T47D (cell line): ENCODE data around the gene NEGR1.

Experiments used
- DNase-seq, 2 experiments: peaks; one replicate each; pipeline versions ENCODE4 v3.0.0 to v3.0.0-alpha.2; 2011 to 2012; ENCODE audit warnings: low read depth in 1 of 2, low spot score in 1 of 2
- JUND ChIP-seq: IDR thresholded peaks from 2 replicates; pipeline ENCODE4 v1.6.1; 2012; ENCODE audit warnings: low read depth
- in situ Hi-C: cut with HindIII; loops from 2 replicates; pipeline ENCODE4 v1.10.0; 2016; ENCODE audit warnings: low sequenced_read_pairs, low pct_unique_long_range_greater_than_20kb

NEGR1 gene

GRCh38 chr1:71676979-71677925 lies 605.1 kb downstream of the NEGR1 start:
- DNase-seq = no peak
- no peak for TF ChIP-seq JUND
- in situ Hi-C loops = no loop called here

DNA sequence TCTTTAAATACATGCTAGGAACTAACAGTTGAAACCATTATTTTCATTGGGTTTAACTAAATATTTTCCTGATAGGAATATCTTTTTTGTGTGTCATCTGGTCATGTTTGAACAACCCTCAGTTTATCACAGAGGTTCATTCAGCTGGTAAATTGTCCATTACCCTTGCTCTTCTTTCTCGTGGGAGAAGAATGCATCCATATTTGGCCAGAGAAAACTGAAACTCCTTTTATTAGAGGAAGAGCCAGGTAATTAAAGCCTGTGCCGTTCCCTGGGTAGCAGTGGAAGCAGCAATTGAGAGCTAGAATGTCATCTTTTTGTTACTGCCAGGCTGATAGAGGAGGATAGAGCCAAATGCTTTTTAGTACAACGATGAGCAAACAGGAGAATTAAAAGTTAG lies 614.3 kb downstream of the NEGR1 start:
- DNase-seq = no peak
- TF ChIP-seq JUND = no peak
- in situ Hi-C loops = no loop called here

DNA sequence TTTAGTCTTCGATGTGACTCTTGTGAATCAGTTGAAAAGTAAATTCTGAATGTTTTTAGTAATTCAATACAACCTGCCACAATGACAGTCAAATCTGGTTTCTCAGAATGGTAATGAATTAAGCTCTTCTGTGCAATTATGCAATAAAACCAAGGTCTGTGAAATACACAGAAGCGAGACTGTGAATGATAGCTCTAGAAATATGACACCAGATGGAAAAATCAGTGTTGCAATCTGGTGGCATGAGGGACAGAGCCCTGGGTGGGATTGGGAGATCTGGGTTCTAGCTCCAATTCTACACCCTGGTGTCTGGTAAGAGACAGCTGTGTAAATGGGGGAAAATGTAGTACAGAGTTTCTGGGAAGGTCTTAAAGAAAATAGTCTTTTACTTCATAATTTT lies 615.1 kb downstream of the NEGR1 start:
- TF ChIP-seq JUND = no peak
- in situ Hi-C loops = no loop called here
- DNase-seq = no peak

GRCh38 chr1:71666609-71667008 lies 615.7 kb downstream of the NEGR1 start:
- no peak for TF ChIP-seq JUND
- no peak for DNase-seq
- in situ Hi-C loops = no loop called here

DNA sequence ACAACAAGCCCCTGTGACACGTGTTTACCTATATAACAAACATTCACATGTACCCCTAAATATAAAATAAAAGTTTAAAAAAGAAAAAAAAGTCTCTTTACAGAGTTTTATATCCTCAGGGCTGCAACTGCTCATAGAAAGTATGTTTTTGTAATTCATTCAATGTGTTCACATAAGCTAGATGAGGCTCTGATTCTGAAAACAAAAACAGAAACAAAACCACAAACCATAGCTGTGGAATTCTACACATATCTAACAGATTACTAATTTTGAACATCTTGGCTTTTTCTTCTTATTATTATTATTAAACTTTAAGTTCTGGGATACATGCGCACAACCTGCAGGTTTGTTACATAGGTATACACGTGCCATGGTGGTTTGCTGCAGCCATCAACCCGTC lies 621.9 kb downstream of the NEGR1 start:
- in situ Hi-C loops = no loop called here
- no peak for DNase-seq
- no peak for TF ChIP-seq JUND

- in situ Hi-C loops = no loop called here
- no peak for TF ChIP-seq JUND
- no peak for DNase-seq
Measured at GRCh38 chr1:71657891-71658679, 624.3 kb downstream of the NEGR1 start.

- TF ChIP-seq JUND = no peak
- in situ Hi-C loops = no loop called here
Measured at GRCh38 chr1:71656902-71657301, 625.4 kb downstream of the NEGR1 start.

GRCh38 chr1:71655604-71656003 lies 626.7 kb downstream of the NEGR1 start:
- TF ChIP-seq JUND = no peak
- no peak for DNase-seq
- in situ Hi-C loops = no loop called here

More at GRCh38 chr1:71656902-71657301, 625.4 kb downstream of the NEGR1 start:
- no peak for DNase-seq

- TF ChIP-seq JUND = no peak
- in situ Hi-C loops = no loop called here
- no peak for DNase-seq
Measured at GRCh38 chr1:71653952-71654351, 628.4 kb downstream of the NEGR1 start.

DNA sequence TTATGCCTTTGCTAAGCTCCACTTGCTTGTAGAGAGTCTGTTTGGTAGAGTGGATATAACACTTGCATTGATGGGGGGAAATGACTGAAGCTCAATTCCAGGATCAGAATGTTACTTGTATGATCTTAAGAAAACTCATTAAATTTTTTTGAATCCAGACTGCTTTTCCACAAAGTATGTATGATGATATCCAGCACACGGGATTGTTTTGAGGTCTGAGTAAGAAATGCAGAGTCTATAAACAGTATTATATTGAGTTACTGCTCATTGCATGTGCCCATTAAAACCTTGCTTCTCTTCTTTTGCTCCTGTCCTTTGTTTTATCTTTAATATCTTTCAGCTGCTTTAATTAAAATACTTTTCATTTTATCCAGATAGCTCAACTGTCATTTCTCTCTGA lies 631.1 kb downstream of the NEGR1 start:
- TF ChIP-seq JUND = no peak
- in situ Hi-C loops = no loop called here
- no peak for DNase-seq

DNA sequence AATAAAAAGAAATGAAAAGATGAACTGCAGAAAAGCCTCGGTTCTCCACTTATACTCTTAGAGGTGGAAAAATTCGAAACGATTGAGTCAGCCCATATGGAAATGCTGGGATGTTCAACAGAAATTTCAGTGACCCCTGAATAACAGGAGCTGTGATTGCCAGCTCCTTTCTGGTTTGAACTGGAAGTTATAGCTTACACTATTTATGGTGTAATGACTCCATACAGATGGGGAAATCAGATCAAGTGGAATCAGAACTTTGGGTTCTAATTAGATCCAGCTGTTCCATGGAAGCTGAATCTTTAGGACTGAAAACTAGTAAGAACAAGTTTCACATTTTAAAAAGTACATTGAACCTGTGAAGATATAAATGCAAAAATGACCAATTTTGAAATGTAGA lies 632.2 kb downstream of the NEGR1 start:
- DNase-seq = no peak
- no peak for TF ChIP-seq JUND
- in situ Hi-C loops = no loop called here

DNA sequence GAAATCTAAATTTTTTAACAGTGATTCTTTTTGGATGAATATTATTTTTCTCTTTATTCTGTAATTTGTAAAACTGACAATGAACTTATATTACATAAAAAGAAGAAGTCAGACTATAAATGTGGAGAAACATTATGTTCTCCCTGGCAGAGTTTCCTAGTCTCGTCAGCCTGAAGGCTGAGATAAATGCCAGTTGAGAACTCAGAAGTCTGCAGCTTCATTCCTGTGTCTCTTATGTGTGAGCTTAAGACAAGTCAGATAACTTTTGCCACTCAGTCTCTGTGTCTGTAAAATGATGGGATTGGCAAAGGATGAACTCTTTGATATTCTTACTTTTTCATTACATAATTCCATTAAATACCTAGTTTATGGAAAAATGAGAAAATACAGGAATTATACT lies 632.7 kb downstream of the NEGR1 start:
- no peak for TF ChIP-seq JUND
- in situ Hi-C loops = no loop called here
- DNase-seq = no peak
